Peyer's patch (tissue), 4 donors: ENCODE results near the gene GAB1. TPM values are rescaled to one million over a fixed set of nuclear protein-coding genes. Genes with fewer than 3 reads are reported as not detected.
A peak's percentile ranks its signal among the peaks of the same experiment; 100 is the strongest.

Experiments used
- DNase-seq, 3 donors: peaks; one replicate each; pipeline ENCODE4 v3.0.0-alpha.2; 2017 to 2019
- H3K27ac ChIP-seq, 4 donors: fragments of 200-600 bp; sonication (generic); one replicate each; pipeline ENCODE4 v1.5.1; 2016 to 2019
- H3K27me3 ChIP-seq, 2 donors: fragments of 200-600 bp; sonication (generic); one replicate each; pipeline ENCODE4 v1.5.1; 2019
- H3K36me3 ChIP-seq, 3 donors: fragments of 200-600 bp; sonication (generic); one replicate each; pipeline ENCODE4 v1.5.1; 2016 to 2019
- H3K4me1 ChIP-seq, 4 donors: fragments of 200-600 bp; sonication (generic); one replicate each; pipeline ENCODE4 v1.5.1; 2016 to 2019
- H3K4me3 ChIP-seq, 4 donors: fragments of 200-600 bp; sonication (generic); 1 replicate in 3 of 4; 2 replicates in 1 of 4; pipeline ENCODE4 v1.5.1; 2016 to 2019; ENCODE audit warnings: mild to moderate bottlenecking in 1 of 4
- H3K9me3 ChIP-seq, 4 donors: fragments of 200-600 bp; sonication (generic); one replicate each; pipeline ENCODE4 v1.5.1; 2016 to 2019; ENCODE audit warnings: mild to moderate bottlenecking in 1 of 4
- POLR2A ChIP-seq, 2 donors: fragments of 450-650 bp; IDR thresholded peaks; one replicate each; pipeline ENCODE4 v1.5.1; 2017; ENCODE audit warnings: antibody characterized with exemption in 2 of 2, mild to moderate bottlenecking in 2 of 2, moderate library complexity in 2 of 2
- total RNA-seq, 4 donors: library from RNA; depleted of rRNA; stranded (reverse); fragments of >200 nt; gene quantifications; one replicate each; pipeline ENCODE4 v1.1.0, GENCODE V29; 2016
- TF ChIP-seq, protein P1 (sequence below), 6 experiments: fragments of 450-650 bp in 4 of 6; fragments of 200-600 bp in 2 of 6; sonication (generic) in 1 of 6; IDR thresholded peaks; one replicate each; pipeline ENCODE4 v1.5.1; 2017 to 2019; ENCODE audit warnings: antibody characterized with exemption in 6 of 6, mild to moderate bottlenecking in 3 of 6, moderate library complexity in 1 of 6

GAB1 gene
- total RNA-seq, 4 donors from 2014 or later, result 31.9 to 76.7 (median 40.5) TPM

DNA sequence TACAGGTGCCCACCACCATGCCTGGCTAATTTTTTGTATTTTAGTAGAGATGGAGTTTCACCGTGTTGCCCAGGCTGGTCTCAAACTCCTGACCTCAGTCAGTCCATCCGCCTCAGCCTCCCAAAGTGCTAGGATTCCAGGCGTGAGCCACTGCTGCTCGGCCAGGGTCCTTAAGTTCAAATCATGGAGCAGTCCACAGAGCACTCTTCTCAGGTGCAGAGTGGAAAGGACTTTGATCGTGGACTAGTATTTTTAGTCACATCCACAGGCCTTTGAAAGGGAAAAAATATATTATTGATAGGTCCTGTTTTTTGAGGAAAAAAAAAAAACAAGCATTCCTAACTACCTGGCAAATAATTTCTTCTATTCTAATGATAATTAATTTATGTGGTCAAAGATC lies 31.2 kb downstream of the GAB1 start:
- H3K4me1 ChIP-seq, result no peaks in the 10 kb centered on the region
- no peaks in the 10 kb centered on the region for H3K27me3 ChIP-seq
- TF ChIP-seq, protein P1, sequence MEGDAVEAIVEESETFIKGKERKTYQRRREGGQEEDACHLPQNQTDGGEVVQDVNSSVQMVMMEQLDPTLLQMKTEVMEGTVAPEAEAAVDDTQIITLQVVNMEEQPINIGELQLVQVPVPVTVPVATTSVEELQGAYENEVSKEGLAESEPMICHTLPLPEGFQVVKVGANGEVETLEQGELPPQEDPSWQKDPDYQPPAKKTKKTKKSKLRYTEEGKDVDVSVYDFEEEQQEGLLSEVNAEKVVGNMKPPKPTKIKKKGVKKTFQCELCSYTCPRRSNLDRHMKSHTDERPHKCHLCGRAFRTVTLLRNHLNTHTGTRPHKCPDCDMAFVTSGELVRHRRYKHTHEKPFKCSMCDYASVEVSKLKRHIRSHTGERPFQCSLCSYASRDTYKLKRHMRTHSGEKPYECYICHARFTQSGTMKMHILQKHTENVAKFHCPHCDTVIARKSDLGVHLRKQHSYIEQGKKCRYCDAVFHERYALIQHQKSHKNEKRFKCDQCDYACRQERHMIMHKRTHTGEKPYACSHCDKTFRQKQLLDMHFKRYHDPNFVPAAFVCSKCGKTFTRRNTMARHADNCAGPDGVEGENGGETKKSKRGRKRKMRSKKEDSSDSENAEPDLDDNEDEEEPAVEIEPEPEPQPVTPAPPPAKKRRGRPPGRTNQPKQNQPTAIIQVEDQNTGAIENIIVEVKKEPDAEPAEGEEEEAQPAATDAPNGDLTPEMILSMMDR (IDR thresholded peaks at IDR 0.05), result no peak
- TF ChIP-seq POLR2A (IDR thresholded peaks at IDR 0.05), result no peak
- no peaks in the 10 kb centered on the region for H3K9me3 ChIP-seq
- H3K27ac ChIP-seq, result no peak overlapping the region
- H3K36me3 ChIP-seq, result no peaks in the 10 kb centered on the region
- H3K4me3 ChIP-seq, result no peak overlapping the region
- no peak for DNase-seq

DNA sequence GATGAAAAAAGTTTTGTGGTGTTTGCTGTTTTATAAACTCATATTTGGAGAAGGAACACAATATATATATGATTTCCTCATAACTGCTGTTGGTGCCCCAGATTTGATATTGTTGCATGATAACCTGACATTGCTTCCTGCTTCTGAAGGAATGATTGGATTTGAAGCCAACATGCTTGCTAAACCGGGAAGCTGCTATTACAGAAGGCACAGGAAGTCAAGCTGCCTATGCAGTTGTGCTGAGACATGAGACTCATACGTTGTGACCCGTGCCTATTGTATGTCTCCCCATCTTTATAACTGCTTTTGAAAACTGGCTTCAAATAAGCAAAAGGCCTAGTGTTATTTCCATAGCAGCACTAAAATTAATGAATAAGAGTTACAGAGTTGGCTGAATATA lies 32.9 kb downstream of the GAB1 start:
- no peaks in the 10 kb centered on the region for H3K36me3 ChIP-seq
- peaks cover 0 to 5% (median 0%) of the 10 kb centered on the region in 4 donors for H3K4me1 ChIP-seq
- H3K27ac ChIP-seq, result no peak overlapping the region
- H3K27me3 ChIP-seq, result no peaks in the 10 kb centered on the region
- no peak overlapping the region for H3K4me3 ChIP-seq
- TF ChIP-seq POLR2A (IDR thresholded peaks at IDR 0.05), result no peak
- TF ChIP-seq, protein P1 (IDR thresholded peaks at IDR 0.05), result no peak
- H3K9me3 ChIP-seq, result no peaks in the 10 kb centered on the region
- no peak for DNase-seq

DNA sequence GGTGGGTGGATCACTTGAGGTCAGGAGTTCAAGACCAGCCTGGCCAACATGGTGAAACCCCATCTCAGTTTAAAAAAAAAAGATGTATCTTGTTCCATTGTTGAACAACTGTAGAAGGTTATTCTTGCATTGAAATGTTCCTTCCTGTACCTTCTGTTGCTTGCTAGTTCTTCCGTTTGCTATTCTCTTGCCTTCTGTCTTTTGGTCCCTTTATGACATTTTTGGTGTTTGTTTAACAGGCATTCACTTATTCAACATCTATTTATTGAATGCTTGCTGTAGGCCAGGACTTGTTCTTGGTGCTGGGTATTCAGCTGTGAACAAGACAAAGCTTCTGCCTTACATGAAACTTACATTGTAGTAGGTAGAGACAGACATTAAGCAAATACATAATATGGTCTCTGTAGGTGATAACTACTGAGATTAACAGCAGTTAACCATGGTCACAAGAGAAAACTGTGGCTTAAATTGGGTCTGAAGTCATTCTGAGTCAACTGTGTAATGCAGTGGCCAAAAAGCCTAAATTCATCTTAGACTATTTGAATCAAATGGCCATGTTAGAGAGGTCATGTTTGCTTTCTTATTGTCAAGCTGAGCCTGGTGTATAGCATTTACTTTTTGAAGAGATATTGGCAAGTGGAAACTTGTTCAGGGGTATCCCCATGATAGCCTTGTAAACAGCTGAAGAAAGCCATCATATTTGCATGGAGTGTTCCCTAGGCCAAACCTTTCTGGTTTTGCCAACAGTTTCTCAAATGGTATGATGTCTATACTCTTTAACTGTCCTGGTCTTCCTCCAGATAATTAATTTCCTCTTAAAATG lies 35.6 kb downstream of the GAB1 start:
- H3K4me1 ChIP-seq, result peaks cover 0 to 26% (median 4%) of the 10 kb centered on the region in 4 donors

DNA sequence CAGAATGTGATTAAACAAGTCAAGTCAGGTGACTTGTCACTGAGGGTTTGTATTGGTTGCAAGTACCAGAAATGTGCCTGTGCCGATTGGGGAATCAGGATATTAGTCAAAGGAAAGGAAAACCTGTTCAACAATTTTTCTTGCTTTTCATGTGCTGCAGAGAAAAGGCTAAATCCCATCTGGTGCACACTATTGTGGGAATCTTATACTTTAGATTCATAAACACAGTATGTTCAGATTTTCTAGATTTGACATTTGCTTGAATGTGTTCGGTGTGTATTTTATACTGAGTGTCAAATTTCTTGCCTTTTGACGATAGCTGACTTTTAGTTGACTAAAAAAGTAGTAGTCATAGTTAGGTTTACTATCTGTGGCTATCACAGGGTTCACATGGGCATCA lies 37.6 kb downstream of the GAB1 start:
- Histone ChIP-seq H3K4me3 (no peak overlapping the region), H3K27ac (no peak overlapping the region), H3K36me3 (no peaks in the 10 kb centered on the region), H3K4me1 (peaks cover 0 to 37% (median 9%) of the 10 kb centered on the region in 4 donors), H3K9me3 (no peaks in the 10 kb centered on the region), H3K27me3 (no peaks in the 10 kb centered on the region)
- no peak for DNase-seq
- TF ChIP-seq POLR2A (IDR thresholded peaks at IDR 0.05), result no peak
- TF ChIP-seq, protein P1 (IDR thresholded peaks at IDR 0.05), result no peak

More for the DNA sequence above, 35.6 kb downstream of the GAB1 start:
- H3K9me3 ChIP-seq, result no peaks in the 10 kb centered on the region
- no peaks in the 10 kb centered on the region for H3K36me3 ChIP-seq
- no peaks in the 10 kb centered on the region for H3K27me3 ChIP-seq
- DNase-seq, result no peak
- TF ChIP-seq POLR2A (IDR thresholded peaks at IDR 0.05), result no peak
- TF ChIP-seq, protein P1 (IDR thresholded peaks at IDR 0.05), result no peak
- H3K27ac ChIP-seq, result peak overlapping the region in 1 of 4 donors; percentile 57
- no peak overlapping the region for H3K4me3 ChIP-seq

DNA sequence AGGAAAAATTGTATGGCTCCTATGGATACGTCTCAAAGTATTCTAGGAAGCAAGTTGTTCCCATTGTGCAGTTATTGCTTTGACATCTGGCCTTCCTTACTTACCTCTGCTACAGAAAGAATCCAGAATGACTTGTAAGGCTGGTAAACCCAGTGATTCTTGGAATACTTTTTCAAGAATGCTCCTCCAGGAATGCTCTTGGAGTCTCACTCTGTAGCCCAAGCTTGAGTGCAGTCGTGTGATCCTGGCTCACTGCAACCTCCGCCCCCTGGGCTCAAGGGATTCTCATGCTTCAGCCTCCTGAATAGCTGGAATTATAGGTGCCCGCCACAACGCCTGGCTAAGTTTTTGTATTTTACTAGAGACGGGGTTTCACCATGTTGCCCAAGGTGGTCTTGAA lies 38.1 kb downstream of the GAB1 start:
- Histone ChIP-seq H3K36me3 (no peaks in the 10 kb centered on the region), H3K27ac (peak overlapping the region in 1 of 4 donors; percentile 72), H3K27me3 (no peaks in the 10 kb centered on the region), H3K9me3 (no peaks in the 10 kb centered on the region), H3K4me1 (peaks cover 0 to 37% (median 9%) of the 10 kb centered on the region in 4 donors), H3K4me3 (no peak overlapping the region)
- TF ChIP-seq POLR2A (IDR thresholded peaks at IDR 0.05), result no peak
- TF ChIP-seq, protein P1 (IDR thresholded peaks at IDR 0.05), result no peak
- no peak for DNase-seq
